A549 (cell line): ENCODE results near the gene IFITM10. TPM values are rescaled to one million over a fixed set of nuclear protein-coding genes. Genes with fewer than 3 reads are reported as not detected.
A peak's percentile ranks its signal among the peaks of the same experiment; 100 is the strongest.

Experiments
- ATAC-seq, 2 experiments: fragments of 200-7000 bp in 1 of 2; fragments of >200 bp in 1 of 2; cut with Nextera tagmentation in 1 of 2; cut with Tn5 transposase in 1 of 2; 3 replicates each; pipeline versions ENCODE4 v1.8.0 to v1.9.1; 2018 to 2020; ENCODE audit warnings: mild to moderate bottlenecking in 1 of 2, moderate library complexity in 1 of 2
- CTCF ChIA-PET: fragments of 300-600 bp; sonication (Branson Sonifier 250); formaldehyde crosslinking; extraction: SDS; loops from one replicate; lab custom pipeline; 2021; ENCODE audit warnings: antibody characterized with exemption, inconsistent platforms; lab: Yijun Ruan, JAX
- POLR2A ChIA-PET: fragments of 350-600 bp; formaldehyde crosslinking; extraction: SDS; loops from one replicate; lab custom pipeline; 2021; ENCODE audit warnings: antibody characterized with exemption, inconsistent platforms; lab: Yijun Ruan, JAX
- DNase-seq, 2 experiments: peaks; one replicate each; pipeline versions ENCODE4 v3.0.0 to v3.0.0-alpha.2; 2011 to 2016; ENCODE audit warnings: low read depth in 1 of 2, low spot score in 1 of 2
- FAIRE-seq: peaks from 2 replicates; lab custom pipeline; 2011; peaks lifted over from hg19 to GRCh38; lab: Jason Lieb, UNC
- H3K27ac ChIP-seq, 2 experiments: fragments of >200 bp; sonication (Bioruptor Twin); formaldehyde crosslinking; 3 replicates each; pipeline ENCODE4 v1.5.1; 2016 to 2017
- H3K4me1 ChIP-seq: fragments of >200 bp; sonication (Bioruptor Twin); formaldehyde crosslinking; 3 replicates; pipeline ENCODE4 v1.6.1; 2016
- H3K4me2 ChIP-seq: fragments of >200 bp; sonication (Bioruptor Twin); formaldehyde crosslinking; 3 replicates; pipeline ENCODE4 v1.6.1; 2016
- H3K4me3 ChIP-seq: fragments of >200 bp; sonication (Bioruptor Twin); formaldehyde crosslinking; 3 replicates; pipeline ENCODE4 v1.5.1; 2016
- H3K9me3 ChIP-seq: fragments of >200 bp; sonication (Bioruptor Twin); formaldehyde crosslinking; 3 replicates; pipeline ENCODE4 v1.6.1; 2016
- BHLHE40 ChIP-seq: IDR thresholded peaks from 2 replicates; pipeline ENCODE4 v1.6.1; 2012; ENCODE audit warnings: low read depth, low read length, inconsistent platforms
- CBX2 ChIP-seq: fragments of 200-600 bp; sonication (generic); IDR thresholded peaks from 2 replicates; pipeline ENCODE4 v1.6.1; 2016; ENCODE audit warnings: low read depth, mild to moderate bottlenecking, borderline replicate concordance
- CEBPB ChIP-seq, 2 experiments: fragments of >200 bp in 1 of 2; sonication (Bioruptor Twin) in 1 of 2; formaldehyde crosslinking in 1 of 2; IDR thresholded peaks; 2 replicates each; pipeline ENCODE4 v1.6.1; 2012 to 2016
- CHD2 ChIP-seq: fragments of 150-350 bp; IDR thresholded peaks from 2 replicates; pipeline ENCODE4 v1.6.1; 2014; ENCODE audit warnings: low read length; ENCODE audit not compliant: partially characterized antibody
- EHF ChIP-seq: fragments of 250-450 bp; sonication (Bioruptor Pico); IDR thresholded peaks from 2 replicates; pipeline ENCODE4 v1.5.0; 2020; ENCODE audit warnings: mild to moderate bottlenecking
- ELK1 ChIP-seq: fragments of 150-350 bp; IDR thresholded peaks from 2 replicates; pipeline ENCODE4 v1.6.1; 2014; ENCODE audit warnings: low read depth, mild to moderate bottlenecking, low read length
- EP300 ChIP-seq, 2 experiments: fragments of >200 bp; sonication (Bioruptor Twin); formaldehyde crosslinking; IDR thresholded peaks; 2 replicates in 1 of 2; 3 replicates in 1 of 2; pipeline ENCODE4 v1.6.1; 2016 to 2017
- ESRRA ChIP-seq: fragments of 150-350 bp; IDR thresholded peaks from 2 replicates; pipeline ENCODE4 v1.6.1; 2014; ENCODE audit warnings: mild to moderate bottlenecking, low read length, borderline replicate concordance
- FOSB ChIP-seq: fragments of 250-450 bp; sonication (Bioruptor Pico); IDR thresholded peaks from 2 replicates; pipeline ENCODE4 v1.5.0; 2020; ENCODE audit warnings: mild to moderate bottlenecking, moderate library complexity
- FOXS1 ChIP-seq: fragments of 250-450 bp; sonication (Bioruptor Pico); IDR thresholded peaks from 2 replicates; pipeline ENCODE4 v1.5.0; 2020; ENCODE audit warnings: mild to moderate bottlenecking, moderate library complexity
- GATA3 ChIP-seq: IDR thresholded peaks from 2 replicates; pipeline ENCODE4 v1.6.1; 2012; ENCODE audit warnings: borderline replicate concordance
- JUNB ChIP-seq: fragments of >200 bp; sonication (Bioruptor Twin); formaldehyde crosslinking; IDR thresholded peaks from 2 replicates; pipeline ENCODE4 v1.6.1; 2016
- MAFK ChIP-seq: fragments of 450-650 bp; IDR thresholded peaks from 2 replicates; pipeline ENCODE4 v1.6.1; 2014; ENCODE audit not compliant: partially characterized antibody
- NPAS2 ChIP-seq: fragments of 250-450 bp; sonication (Bioruptor Pico); IDR thresholded peaks from 2 replicates; pipeline ENCODE4 v1.8.0; 2022; ENCODE audit warnings: mild to moderate bottlenecking, moderate library complexity, borderline replicate concordance
- RAD21 ChIP-seq, 2 experiments: fragments of >200 bp in 1 of 2; sonication (Bioruptor Twin) in 1 of 2; formaldehyde crosslinking in 1 of 2; IDR thresholded peaks in 1 of 2; conservative IDR thresholded peaks in 1 of 2; 2 replicates in 1 of 2; 3 replicates in 1 of 2; pipeline ENCODE4 v1.6.1; 2012 to 2018; ENCODE audit warnings: inconsistent platforms in 1 of 2
- RCOR1 ChIP-seq: fragments of 150-350 bp; IDR thresholded peaks from 2 replicates; pipeline ENCODE4 v1.6.1; 2014; ENCODE audit warnings: antibody characterized with exemption, low read length, low read depth
- REST ChIP-seq: fragments of 200-600 bp; sonication (generic); IDR thresholded peaks from 2 replicates; pipeline ENCODE4 v1.6.1; 2016; ENCODE audit warnings: antibody characterized with exemption, mild to moderate bottlenecking, moderate library complexity
- RNF2 ChIP-seq: fragments of 200-600 bp; sonication (generic); IDR thresholded peaks from 2 replicates; pipeline ENCODE4 v1.6.1; 2016; ENCODE audit warnings: low read depth, mild to moderate bottlenecking, antibody characterized with exemption, moderate library complexity, borderline replicate concordance
- SREBF2 ChIP-seq: fragments of 450-650 bp; IDR thresholded peaks from 2 replicates; pipeline ENCODE4 v1.6.1; 2014; ENCODE audit warnings: mild to moderate bottlenecking, moderate library complexity
- USF2 ChIP-seq: fragments of 450-650 bp; IDR thresholded peaks from 2 replicates; pipeline ENCODE4 v1.6.1; 2014; ENCODE audit warnings: antibody characterized with exemption
- ZSCAN20 ChIP-seq: fragments of 250-450 bp; sonication (Bioruptor Pico); IDR thresholded peaks from 2 replicates; pipeline ENCODE4 v1.8.0; 2022; ENCODE audit warnings: mild to moderate bottlenecking, moderate library complexity
- WGBS: methylation state at CpG from one replicate; pipeline ENCODE4 v1.1.6; 2017; ENCODE audit errors: missing lambda C conversion rate; 5-methylcytosine and 5-hydroxymethylcytosine counted together
- polyA plus RNA-seq, 4 experiments: library from polyadenylated mRNA; depleted of rRNA in 3 of 4; stranded (reverse); fragments of >200 nt; fragmentation: RNase III in 1 of 4; extraction: RNeasy Plus Mini Kit Qiagen cat#74134 plus additional on column Dnase treatment in 1 of 4; gene quantifications; 2 replicates in 3 of 4; 3 replicates in 1 of 4; pipeline ENCODE4 v1.2.3, GENCODE V29; 2011 to 2017

The IFITM10 gene
- polyA plus RNA-seq, 2 of the 4 experiments (the other 2 are of a cell fraction): 0.28 to 0.67 TPM

- ChIA-PET POLR2A (no interaction called here), CTCF (interaction anchor here (1.7 to 2.4 kb wide), 2 partner anchors 10 to 53 kb away, joined by 4 to 13 read pairs; no protein-coding TSS in a partner anchor)
- ATAC-seq: no peak
- TF ChIP-seq NPAS2 (no peak), FOXS1 (no peak), CEBPB (IDR thresholded peaks at IDR 0.05) (no peak), ZSCAN20 (CRISPR knock-in tag) (no peak), SREBF2 (no peak), ELK1 (no peak), EP300 (IDR thresholded peaks at IDR 0.05) (no peak), EHF (CRISPR knock-in tag) (no peak), REST (no peak), GATA3 (no peak), RAD21 (conservative IDR thresholded peaks at IDR 0.05 in 1 of 2, IDR thresholded peaks at IDR 0.05 in 1 of 2) (no peak), CHD2 (no peak), FOSB (CRISPR knock-in tag) (no peak), MAFK (no peak), ESRRA (no peak), CBX2 (no peak), USF2 (no peak), JUNB (no peak)
- Histone ChIP-seq H3K4me2 (no peak overlapping the region), H3K9me3 (no peaks in the 10 kb centered on the region), H3K4me1 (peaks cover 34% of the 10 kb centered on the region), H3K4me3 (no peak overlapping the region), H3K27ac (peak overlapping the region in 1 of 2 experiments; percentile 75; a peak in 3 of 6 replicates)
- DNase-seq: no peak
- WGBS: 80% methylated on average over 11 of the region's 17 CpGs
- no peak for FAIRE-seq
Measured at GRCh38 chr11:1779034-1779805, 28.8 kb upstream of the IFITM10 start.

GRCh38 chr11:1778141-1778911 lies 27.9 kb upstream of the IFITM10 start:
- H3K4me2 ChIP-seq: no peak overlapping the region
- POLR2A ChIA-PET: no interaction called here
- CTCF ChIA-PET: interaction anchor here (1.7 to 2.4 kb wide), 2 partner anchors 11 to 54 kb away, joined by 4 to 13 read pairs; no protein-coding TSS in a partner anchor
- no peak for DNase-seq
- peak overlapping the region; percentile 19 to 75; a peak in 4 of 6 replicates for H3K27ac ChIP-seq
- FAIRE-seq: no peak
- no peak for TF ChIP-seq RNF2
- no peak for TF ChIP-seq BHLHE40
- no peak for TF ChIP-seq RCOR1
- TF ChIP-seq, all 56 proteins: peak for 0
- Histone ChIP-seq H3K4me3 (no peak overlapping the region), H3K9me3 (no peaks in the 10 kb centered on the region), H3K4me1 (peaks cover 39% of the 10 kb centered on the region)
- ATAC-seq: no peak
- 82% methylated on average over 10 of the region's 14 CpGs for WGBS
